ENCODE data around the gene ADCY7.
A peak's percentile ranks its signal among the peaks of the same experiment; 100 is the strongest.

Gene ADCY7

DNA sequence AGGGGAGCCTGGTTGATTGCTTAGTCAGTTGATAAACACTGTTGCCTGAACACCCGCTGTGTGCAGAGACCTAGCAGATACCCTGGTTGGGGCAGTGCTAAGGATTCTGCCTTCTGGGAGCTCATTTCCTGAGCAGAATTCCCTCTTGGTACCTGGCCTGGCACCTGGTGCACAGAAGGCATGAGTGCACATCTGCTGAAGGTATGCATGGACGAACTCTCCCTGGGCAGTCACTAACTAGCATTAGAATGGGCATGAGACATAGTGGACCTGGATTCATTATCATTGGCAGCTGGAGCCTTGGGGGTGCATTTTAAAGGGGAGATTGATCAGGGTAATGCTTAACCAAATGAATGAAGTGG lies 13.1 kb downstream of the ADCY7 start:
- H3K27ac ChIP-seq (replicated peaks) = peak overlapping the region; percentile 95
- TF ChIP-seq, protein P1, sequence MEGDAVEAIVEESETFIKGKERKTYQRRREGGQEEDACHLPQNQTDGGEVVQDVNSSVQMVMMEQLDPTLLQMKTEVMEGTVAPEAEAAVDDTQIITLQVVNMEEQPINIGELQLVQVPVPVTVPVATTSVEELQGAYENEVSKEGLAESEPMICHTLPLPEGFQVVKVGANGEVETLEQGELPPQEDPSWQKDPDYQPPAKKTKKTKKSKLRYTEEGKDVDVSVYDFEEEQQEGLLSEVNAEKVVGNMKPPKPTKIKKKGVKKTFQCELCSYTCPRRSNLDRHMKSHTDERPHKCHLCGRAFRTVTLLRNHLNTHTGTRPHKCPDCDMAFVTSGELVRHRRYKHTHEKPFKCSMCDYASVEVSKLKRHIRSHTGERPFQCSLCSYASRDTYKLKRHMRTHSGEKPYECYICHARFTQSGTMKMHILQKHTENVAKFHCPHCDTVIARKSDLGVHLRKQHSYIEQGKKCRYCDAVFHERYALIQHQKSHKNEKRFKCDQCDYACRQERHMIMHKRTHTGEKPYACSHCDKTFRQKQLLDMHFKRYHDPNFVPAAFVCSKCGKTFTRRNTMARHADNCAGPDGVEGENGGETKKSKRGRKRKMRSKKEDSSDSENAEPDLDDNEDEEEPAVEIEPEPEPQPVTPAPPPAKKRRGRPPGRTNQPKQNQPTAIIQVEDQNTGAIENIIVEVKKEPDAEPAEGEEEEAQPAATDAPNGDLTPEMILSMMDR (IDR thresholded peaks at IDR 0.05; ENCODE audit: insufficient read depth, low read length) = no peak
- TF ChIP-seq POLR2AphosphoS5 (IDR thresholded peaks at IDR 0.05; ENCODE audit: low read depth) (no peak), SPI1 (IDR thresholded peaks at IDR 0.05; ENCODE audit: borderline replicate concordance, low read depth) (no peak)
- DNase-seq (ENCODE audit: low read depth in 1 of 2, low spot score in 1 of 2) = no peak

GRCh38 chr16:50280932-50281331 lies 14.6 kb downstream of the ADCY7 start:
- no peak for TF ChIP-seq POLR2AphosphoS5 (IDR thresholded peaks at IDR 0.05; ENCODE audit: low read depth)
- TF ChIP-seq GABPA (IDR thresholded peaks at IDR 0.05; ENCODE audit: low read depth) = no peak
- no peak for TF ChIP-seq REST (IDR thresholded peaks at IDR 0.05; ENCODE audit: insufficient replicate concordance, low read depth)
- TF ChIP-seq, protein P1 (IDR thresholded peaks at IDR 0.05; ENCODE audit: insufficient read depth, low read length) = no peak
- no peak for TF ChIP-seq SPI1 (IDR thresholded peaks at IDR 0.05; ENCODE audit: borderline replicate concordance, low read depth)
- DNase-seq (ENCODE audit: low read depth in 1 of 2, low spot score in 1 of 2) = no peak
- H3K27ac ChIP-seq (replicated peaks) = peak overlapping the region; percentile 95
- H3K4me3 ChIP-seq (replicated peaks; ENCODE audit: insufficient read depth, low read length) = no peak overlapping the region
- no peaks in the 10 kb centered on the region for H3K27me3 ChIP-seq (ENCODE audit: insufficient read depth, poor library complexity, severe bottlenecking)

More for the DNA sequence above, 13.1 kb downstream of the ADCY7 start:
- no peaks in the 10 kb centered on the region for H3K27me3 ChIP-seq (ENCODE audit: insufficient read depth, poor library complexity, severe bottlenecking)
- H3K4me3 ChIP-seq (replicated peaks; ENCODE audit: insufficient read depth, low read length) = no peak overlapping the region

DNA sequence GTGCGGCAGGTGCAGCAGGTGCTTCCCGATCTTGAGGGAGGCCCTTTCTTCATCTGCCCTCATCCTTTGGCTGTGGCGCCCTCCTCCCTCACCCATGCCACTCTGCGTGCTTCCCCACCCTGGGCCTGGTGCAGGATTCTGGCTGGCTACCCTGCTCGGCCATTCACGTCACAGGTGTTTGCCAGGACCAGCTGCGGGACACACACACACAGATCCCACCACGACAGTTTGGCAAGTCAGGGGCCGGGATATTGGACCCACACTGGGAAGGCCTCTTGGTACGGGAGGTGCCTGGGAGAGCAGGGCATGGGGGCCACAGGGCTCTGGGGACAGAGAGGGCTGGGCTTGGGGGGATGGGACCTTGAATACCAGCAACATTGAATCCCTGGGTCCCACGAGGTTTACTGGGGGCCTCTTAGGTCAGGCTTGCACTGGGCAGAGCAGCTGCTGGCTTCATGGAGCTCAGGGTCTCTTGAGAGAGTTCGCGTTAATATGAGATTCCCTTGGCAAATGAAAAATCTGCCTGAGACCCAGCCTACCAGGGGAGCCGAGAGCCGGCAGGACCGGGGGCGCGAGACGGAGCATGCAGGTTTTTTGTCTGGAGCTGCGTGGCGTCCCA lies 15.1 kb downstream of the ADCY7 start:
- TF ChIP-seq GABPA (IDR thresholded peaks at IDR 0.05; ENCODE audit: low read depth) (no peak), SPI1 (IDR thresholded peaks at IDR 0.05; ENCODE audit: borderline replicate concordance, low read depth) (no peak), REST (IDR thresholded peaks at IDR 0.05; ENCODE audit: insufficient replicate concordance, low read depth) (no peak), POLR2AphosphoS5 (IDR thresholded peaks at IDR 0.05; ENCODE audit: low read depth) (no peak)
- TF ChIP-seq, protein P1 (IDR thresholded peaks at IDR 0.05; ENCODE audit: insufficient read depth, low read length) = no peak
- peak overlapping the region; percentile 16 for H3K4me3 ChIP-seq (replicated peaks; ENCODE audit: insufficient read depth, low read length)
- H3K27me3 ChIP-seq (ENCODE audit: insufficient read depth, poor library complexity, severe bottlenecking) = no peaks in the 10 kb centered on the region
- H3K27ac ChIP-seq (replicated peaks) = peak overlapping the region; percentile 95
- DNase-seq (ENCODE audit: low read depth in 1 of 2, low spot score in 1 of 2) = no peak
